ENCODE results near the gene DNLZ. TPM values are rescaled to one million over a fixed set of nuclear protein-coding genes. Genes with fewer than 3 reads are reported as not detected.

Gene DNLZ
- total RNA-seq, 2 experiments from 2014 or later = 16.8 to 21.2 TPM

GRCh38 chr9:136374183-136374575 is 10.6 kb upstream of the DNLZ start:
- Histone ChIP-seq H2AFZ (ENCODE audit: low read length) (no peak overlapping the region), H3K27ac (ENCODE audit: low read depth, low read length, poor library complexity, severe bottlenecking) (no peak overlapping the region), H3K4me1 (ENCODE audit: insufficient read depth, low read length, poor library complexity, severe bottlenecking) (no peaks in the 10 kb centered on the region), H3K9me2 (ENCODE audit: insufficient read depth, low read length) (no peaks in the 10 kb centered on the region), H3K4me3 (ENCODE audit: low read depth, low read length, poor library complexity, severe bottlenecking) (no peak overlapping the region), H3K9me3 (ENCODE audit: low read length) (no peaks in the 10 kb centered on the region), H3K79me2 (ENCODE audit: insufficient read depth, low read depth, low read length) (no peaks in the 10 kb centered on the region), H3K36me3 (ENCODE audit: insufficient read depth, low read length) (peaks cover 44% of the 10 kb centered on the region), H3K4me2 (ENCODE audit: low read length) (no peak overlapping the region), H4K20me1 (ENCODE audit: insufficient read depth, low read length) (no peaks in the 10 kb centered on the region; the same call in 1 of the 2 replicates)
- TF ChIP-seq CTCF (conservative IDR thresholded peaks at IDR 0.05; ENCODE audit: low read length) (no peak), EZH2phosphoT487 (IDR thresholded peaks at IDR 0.05; ENCODE audit: borderline replicate concordance, low read depth, low read length) (no peak)
- intact Hi-C loops (cut with micrococcal nuclease; ENCODE audit: unreplicated experiment) = no loop called here
- no peak for DNase-seq (ENCODE audit: low spot score)
- ChIA-PET CTCF (ENCODE audit: unreplicated experiment) (no interaction called here), POLR2A (no interaction called here)
- no TSS peak for BruUV-seq (replicated peaks)

GRCh38 chr9:136373300-136374182 is 10.0 kb upstream of the DNLZ start, which contains the start of gene CARD9:
TSS of gene CARD9 (minus strand) at chr9:136373669. CDS start at chr9:136372078, 1,591 bp downstream.
- H3K36me3 ChIP-seq (ENCODE audit: insufficient read depth, low read length) = peaks cover 37% of the 10 kb centered on the region; the same call in 1 of the 2 replicates
- H3K4me3 ChIP-seq (ENCODE audit: low read depth, low read length, poor library complexity, severe bottlenecking) = no peak within 1 kb of the TSS
- ChIA-PET POLR2A (no interaction called here), CTCF (ENCODE audit: unreplicated experiment) (no interaction called here)
- intact Hi-C loops (cut with micrococcal nuclease; ENCODE audit: unreplicated experiment) = no loop called here
- no peaks in the 10 kb centered on the region for H3K9me2 ChIP-seq (ENCODE audit: insufficient read depth, low read length)
- H3K79me2 ChIP-seq (ENCODE audit: insufficient read depth, low read depth, low read length) = no peaks in the 10 kb centered on the region
- no peaks in the 10 kb centered on the region; the same call in 1 of the 2 replicates for H4K20me1 ChIP-seq (ENCODE audit: insufficient read depth, low read length)
- no TSS peak for BruUV-seq (replicated peaks)
- H3K4me2 ChIP-seq (ENCODE audit: low read length) = no peak within 1 kb of the TSS
- no peaks in the 10 kb centered on the region for H3K4me1 ChIP-seq (ENCODE audit: insufficient read depth, low read length, poor library complexity, severe bottlenecking)
- DNase-seq (ENCODE audit: low spot score) = no peak
- no peaks in the 10 kb centered on the region for H3K9me3 ChIP-seq (ENCODE audit: low read length)
- TF ChIP-seq EZH2phosphoT487 (IDR thresholded peaks at IDR 0.05; ENCODE audit: borderline replicate concordance, low read depth, low read length) (no peak), CTCF (conservative IDR thresholded peaks at IDR 0.05; ENCODE audit: low read length) (no peak)
- H3K27ac ChIP-seq (ENCODE audit: low read depth, low read length, poor library complexity, severe bottlenecking) = no peak within 1 kb of the TSS
- H2AFZ ChIP-seq (ENCODE audit: low read length) = no peak within 1 kb of the TSS
